Ureter (tissue), 1 donor: ENCODE data around the gene BTBD9. TPM values are rescaled to one million over a fixed set of nuclear protein-coding genes. Genes with fewer than 3 reads are reported as not detected.

ENCODE experiments used
- DNase-seq: peaks from one replicate; pipeline ENCODE4 v3.0.0-alpha.2; 2020; ENCODE audit warnings: low spot score
- total RNA-seq: library from RNA; stranded (reverse); gene quantifications from one replicate; pipeline ENCODE4 v1.2.4, GENCODE V29; 2023
- donor health status: DM: yes; HTN: yes; CAD: no.

Gene BTBD9
- total RNA-seq, 1 donor from 2014 or later: 42.5 TPM

DNA sequence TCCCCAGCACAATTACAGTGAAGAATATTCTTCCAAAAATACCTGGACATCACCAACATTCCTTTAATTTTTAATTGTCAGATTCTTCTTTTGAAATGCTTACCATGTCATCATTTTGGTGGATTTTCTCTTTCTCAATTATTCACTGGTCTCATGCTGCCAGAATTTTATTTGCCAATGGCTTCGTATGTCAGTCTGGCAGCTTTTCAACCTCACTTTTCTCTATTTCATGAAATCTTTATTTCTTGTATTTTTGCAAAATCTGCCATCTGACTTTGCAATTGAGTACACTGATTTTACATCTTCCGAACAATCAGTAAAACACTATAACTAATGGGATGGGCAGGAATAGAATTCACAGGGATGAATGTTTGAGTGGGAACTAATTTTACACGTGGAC is 84.1 kb downstream of the BTBD9 start:
- no peak for DNase-seq

GRCh38 chr6:38554700-38555413 is 84.9 kb downstream of the BTBD9 start:
- DNase-seq: no peak

- DNase-seq: no peak
These were observed 85.7 kb downstream of the BTBD9 start for GRCh38 chr6:38554014-38554413.

DNA sequence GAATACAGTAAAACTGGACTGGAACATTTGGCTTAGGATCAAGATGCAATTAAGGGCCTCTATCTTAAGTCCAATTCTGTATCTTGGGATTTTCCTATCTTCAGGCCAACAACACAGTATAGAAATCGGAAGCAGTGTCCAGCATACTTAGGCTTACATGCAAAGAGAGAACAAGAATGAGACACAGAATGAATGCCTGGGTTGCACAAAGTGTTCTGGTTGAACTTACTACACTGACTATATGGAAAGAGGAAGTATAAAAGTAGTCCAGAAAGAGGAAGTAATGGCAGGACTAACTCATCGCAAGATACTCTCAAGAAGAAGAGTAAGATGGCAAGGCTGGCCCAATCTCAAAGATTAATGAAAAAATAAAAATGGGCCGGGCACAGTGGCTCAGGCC is 87.6 kb downstream of the BTBD9 start:
- DNase-seq: no peak

DNA sequence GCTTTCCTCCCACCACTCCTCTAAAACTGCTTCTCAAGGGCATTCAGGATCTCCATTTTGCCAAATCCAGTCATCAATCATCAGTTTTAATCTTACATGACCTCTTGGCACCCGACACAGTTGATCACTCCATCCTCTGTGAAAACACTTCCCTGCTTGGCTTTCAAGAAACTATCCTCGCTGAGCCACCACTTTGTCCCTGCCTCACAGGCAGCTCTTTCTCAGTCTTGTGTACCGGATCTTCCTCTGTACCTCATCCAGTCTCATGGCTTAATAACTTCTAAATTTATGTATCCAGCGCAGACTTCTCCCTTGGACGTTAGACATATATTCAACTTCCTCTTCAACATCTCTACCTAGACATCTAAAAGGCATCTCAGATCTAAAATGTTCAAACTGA is 89.9 kb downstream of the BTBD9 start:
- DNase-seq: no peak

DNA sequence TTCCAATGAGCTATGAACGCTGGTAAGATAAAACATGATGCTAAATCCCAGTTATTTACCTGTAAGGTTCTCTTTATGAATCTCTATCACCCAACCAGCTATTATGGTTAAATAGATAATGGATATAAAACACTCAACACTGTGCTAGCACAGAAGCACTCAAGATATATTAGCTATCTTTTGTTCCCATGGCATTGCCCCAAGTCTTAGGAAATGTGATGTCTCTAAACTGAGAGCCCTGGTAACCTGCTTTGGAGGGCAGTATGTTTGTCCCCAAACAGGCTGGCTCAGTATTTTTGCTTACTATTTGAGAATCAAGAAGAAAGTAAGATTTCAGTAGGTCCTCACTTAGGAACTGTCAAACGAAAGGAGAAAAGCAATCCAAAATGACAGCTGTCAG is 90.5 kb downstream of the BTBD9 start:
- no peak for DNase-seq

DNA sequence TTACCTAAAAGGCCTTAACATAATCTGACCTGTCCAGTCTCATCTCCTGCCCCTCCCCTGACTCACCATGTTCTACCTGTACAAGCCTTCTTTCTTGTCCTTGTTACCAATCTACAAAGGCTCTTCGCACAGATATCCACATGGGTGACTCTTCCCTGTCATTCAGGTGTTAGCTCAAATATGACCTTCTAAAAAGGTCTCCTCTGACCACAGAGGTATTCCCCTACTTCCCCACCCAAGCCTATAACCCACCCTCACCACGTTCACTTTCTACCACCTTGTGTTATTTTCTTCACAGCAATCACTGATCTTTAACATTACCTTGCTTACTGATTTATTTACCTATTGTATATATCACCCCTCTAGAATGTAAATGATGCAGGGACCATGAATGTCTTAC is 96.7 kb downstream of the BTBD9 start:
- DNase-seq: no peak

DNA sequence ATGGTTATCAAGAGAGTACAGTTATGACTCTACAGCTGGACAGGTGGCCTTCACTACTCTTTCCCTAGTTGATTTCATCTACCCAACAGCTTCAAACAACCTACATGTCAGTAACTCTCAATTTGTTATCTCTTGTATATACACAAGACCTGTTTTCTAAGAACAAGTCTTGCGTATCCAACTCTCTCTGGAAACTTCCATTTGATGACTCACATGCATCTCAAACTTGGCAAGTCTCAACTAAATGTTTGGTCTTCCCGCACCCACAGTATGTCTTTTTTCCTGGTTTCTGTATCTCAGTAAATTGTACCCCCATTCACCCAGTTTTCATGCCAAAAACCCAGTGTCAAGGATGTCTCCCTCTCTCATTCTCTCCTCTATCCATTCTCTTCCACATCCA is 97.7 kb downstream of the BTBD9 start:
- DNase-seq: no peak

DNA sequence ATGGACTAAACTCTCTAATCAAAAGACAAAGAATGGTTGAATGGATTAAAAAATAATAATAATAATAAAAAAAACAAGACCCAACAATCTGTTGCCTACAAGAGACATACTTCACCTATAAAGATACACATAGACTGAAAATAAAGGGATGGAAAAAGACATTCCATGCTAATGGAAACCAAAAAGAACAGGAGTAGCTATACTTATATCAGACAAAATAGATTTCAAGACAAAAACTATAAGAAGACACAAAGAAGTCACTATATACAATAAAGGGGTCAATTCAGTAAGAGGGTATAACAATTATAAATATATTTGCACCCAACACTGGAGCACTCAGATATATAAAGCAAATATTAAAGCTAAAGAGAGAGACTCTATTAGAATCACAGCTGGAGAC is 106.7 kb downstream of the BTBD9 start:
- no peak for DNase-seq

DNA sequence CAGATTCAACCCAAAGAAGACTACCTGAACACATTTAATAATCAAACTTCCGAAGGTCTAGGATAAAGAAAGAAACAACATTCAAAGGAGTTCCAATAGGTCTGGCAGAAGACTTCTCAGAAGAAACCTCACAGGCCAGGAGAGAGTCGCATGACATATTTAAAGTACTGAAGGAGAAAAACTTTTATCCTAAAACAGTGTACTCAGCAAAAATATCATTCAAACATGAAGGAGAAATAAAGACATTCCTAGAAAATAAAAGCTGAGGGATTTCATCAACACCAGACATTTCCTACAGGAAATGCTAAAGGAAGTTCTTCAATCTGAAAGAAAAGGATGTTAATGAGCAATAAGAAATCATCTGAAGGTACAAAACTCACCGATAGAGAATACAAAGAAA is 108.6 kb downstream of the BTBD9 start:
- DNase-seq: no peak

GRCh38 chr6:38528196-38528965 is 111.3 kb downstream of the BTBD9 start:
- DNase-seq: no peak

DNA sequence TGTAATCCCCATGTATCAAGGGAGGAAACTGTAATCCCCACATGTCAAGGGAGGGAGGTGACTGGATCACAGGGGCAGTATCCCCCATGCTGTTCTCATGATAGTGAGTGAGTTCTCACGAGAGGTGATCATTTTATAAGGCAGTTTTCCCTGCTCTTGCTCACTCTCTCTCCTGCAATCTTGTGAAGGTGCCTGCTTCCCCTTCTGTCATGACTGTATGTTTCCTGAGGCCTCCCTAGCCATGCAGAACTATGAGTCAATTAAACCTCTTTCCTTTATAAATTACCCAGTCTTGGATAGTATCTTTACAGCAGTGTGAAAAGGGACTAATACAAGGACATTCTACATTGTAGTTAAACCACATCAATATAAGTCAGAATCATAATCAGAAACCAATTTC is 112.4 kb downstream of the BTBD9 start:
- no peak for DNase-seq

DNA sequence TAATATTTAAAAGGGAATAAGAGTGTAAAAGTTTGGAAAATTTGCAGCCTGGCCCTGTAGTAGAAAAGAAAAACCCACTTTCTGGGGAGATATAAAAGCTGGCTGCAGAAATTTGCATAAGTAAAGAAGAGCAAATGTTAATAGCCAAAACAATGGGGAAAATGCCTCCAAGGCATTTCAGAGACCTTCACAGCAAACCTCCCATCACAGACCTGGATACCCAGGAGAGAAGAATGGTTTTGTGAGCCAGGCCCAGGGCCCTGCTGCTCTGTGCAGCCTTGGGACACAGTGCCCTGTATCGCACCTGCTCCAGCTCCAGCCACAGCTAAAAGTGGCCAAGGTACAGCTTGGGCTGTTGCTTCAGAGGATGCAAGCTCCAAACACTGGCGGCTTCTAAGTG is 113.8 kb downstream of the BTBD9 start:
- no peak for DNase-seq

- no peak for DNase-seq
These were observed 115.1 kb downstream of the BTBD9 start for GRCh38 chr6:38524436-38525145.

DNA sequence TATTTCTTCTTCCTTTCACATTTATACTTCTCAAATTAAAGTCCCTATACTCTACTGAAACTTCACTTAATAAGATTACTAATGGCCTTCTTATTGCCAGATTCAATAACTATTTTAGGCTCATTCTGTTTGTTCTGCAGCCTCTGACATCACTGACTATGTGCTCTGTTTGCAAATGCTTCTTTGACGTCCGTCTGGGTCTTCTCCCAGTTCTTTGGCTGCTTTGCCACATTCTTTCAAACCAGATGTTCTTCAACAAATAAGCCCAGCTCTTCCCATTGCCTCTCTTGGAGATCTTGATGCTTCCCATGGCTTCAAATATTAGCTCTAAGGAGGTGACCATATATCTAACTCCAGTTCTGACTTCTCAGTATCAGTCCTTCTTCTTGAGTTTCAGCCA is 117.4 kb downstream of the BTBD9 start:
- DNase-seq: no peak

GRCh38 chr6:38518511-38519304 is 121.0 kb downstream of the BTBD9 start:
- DNase-seq: no peak

- DNase-seq: no peak
These were observed 122.7 kb downstream of the BTBD9 start for GRCh38 chr6:38517005-38517404.

GRCh38 chr6:38514399-38514798 is 125.3 kb downstream of the BTBD9 start:
- no peak for DNase-seq

DNA sequence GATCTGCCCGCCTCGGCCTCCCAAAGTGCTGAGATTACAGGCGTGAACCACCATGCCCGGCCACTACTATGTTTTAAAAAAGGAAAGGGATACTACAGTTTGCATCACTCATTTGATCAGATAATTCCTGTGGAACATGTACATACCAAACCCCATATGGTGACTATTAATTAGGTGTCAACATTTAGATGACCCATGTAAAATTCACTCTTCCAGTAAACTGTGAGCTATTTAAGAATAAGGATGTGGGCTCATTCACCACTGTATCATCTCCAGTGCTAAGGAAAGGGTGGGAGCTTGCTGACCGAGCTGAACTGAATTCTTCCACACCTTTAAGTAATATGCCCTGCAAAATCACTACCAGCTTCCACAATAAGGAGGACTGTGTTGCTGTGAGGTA is 127.5 kb downstream of the BTBD9 start:
- no peak for DNase-seq

DNA sequence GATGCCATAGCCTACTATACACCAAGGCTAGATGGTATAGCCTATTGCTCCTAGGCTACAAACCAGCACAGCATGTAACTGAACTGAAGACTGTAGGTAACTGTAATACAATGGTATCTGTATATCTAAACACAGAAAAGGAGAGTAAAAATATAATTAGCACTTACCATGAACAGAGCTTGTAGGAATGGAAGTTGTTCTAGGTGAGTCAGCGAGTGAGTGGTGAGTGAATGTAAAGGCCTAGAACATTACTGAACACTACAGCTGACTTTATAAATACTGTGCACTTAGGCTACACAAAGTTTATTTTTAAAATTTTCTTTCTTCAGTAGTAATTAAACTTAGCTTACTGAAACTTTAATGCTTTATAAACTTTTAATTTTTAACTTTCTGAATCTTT is 129.5 kb downstream of the BTBD9 start:
- DNase-seq: no peak

- DNase-seq: no peak
These were observed 130.0 kb downstream of the BTBD9 start for GRCh38 chr6:38509713-38510112.

DNA sequence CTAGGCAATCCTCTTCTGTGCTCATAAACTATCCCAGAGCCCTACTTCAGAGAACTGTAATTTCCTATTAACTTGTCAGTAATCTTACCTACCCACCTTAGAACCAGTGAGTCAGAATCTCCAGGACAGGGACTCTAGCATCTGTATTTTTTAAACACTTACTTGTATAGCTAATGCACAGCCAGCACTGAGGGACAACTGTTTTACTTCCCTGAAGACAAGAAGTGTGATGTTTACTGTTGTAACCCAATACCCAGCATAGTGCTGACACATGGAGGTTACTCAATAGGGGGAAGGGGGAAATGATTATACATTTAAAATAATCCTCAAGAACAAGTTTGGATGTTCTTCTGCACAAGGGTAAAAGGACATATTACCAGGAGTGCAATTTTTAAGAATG is 130.8 kb downstream of the BTBD9 start:
- no peak for DNase-seq
